ENCODE measurements around the gene EDDM3A. TPM values are rescaled to one million over a fixed set of nuclear protein-coding genes. Genes with fewer than 3 reads are reported as not detected.

EDDM3A gene
- polyA plus RNA-seq, 4 donors = 0.21 TPM; not detected in 3

DNA sequence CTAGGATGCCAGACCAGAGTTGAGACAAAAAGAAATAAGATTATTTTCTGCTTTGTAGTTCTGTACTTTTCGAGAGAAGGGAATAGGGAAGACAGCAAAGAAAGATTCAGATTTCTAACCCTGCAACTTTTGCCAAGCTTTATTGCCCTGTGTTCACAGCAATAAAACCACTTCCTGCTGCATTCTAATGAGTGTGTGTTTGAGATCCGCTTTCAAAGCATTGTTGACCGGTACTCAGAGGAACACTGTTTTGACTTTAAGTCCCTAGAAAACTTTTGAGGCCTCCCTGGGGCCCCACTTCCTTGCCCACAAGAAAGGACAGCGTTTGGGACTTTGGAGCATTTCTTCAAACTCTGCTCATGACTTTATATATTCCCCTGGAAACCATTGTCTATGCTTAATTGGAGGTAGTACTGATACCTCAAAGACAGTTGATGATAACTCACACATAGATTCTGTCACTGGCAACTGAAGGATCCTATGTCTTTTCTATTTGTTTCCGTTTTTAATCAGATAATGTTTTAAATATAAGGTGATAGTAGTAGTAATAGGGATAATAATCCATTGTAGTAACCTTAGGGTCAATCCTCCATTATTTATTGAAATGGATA lies 36.7 kb downstream of the EDDM3A start:
- peak in 1 of 4 donors; percentile 24 for DNase-seq (ENCODE audit: low read depth in 4 of 4, low spot score in 3 of 4)

DNA sequence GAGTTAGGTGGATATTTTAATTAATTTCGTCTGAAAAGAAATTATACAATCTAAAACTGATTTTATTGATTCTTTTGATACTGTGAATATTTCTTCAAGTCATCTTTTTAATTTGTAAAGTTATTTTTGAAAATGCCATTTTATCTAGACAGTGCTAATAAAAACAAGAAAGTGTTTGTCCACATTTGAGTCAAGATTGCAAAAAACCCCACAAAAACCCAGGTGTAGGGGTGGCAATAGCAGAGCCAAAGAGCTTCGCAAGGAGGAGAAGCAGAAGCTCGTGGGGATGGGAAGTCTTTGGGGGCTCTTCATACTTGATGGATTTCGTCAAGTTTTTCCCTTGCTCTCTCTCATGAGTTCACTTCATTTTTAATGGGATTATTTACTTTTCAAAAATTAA lies 41.3 kb downstream of the EDDM3A start:
- no peak for DNase-seq (ENCODE audit: low read depth in 4 of 4, low spot score in 3 of 4)

DNA sequence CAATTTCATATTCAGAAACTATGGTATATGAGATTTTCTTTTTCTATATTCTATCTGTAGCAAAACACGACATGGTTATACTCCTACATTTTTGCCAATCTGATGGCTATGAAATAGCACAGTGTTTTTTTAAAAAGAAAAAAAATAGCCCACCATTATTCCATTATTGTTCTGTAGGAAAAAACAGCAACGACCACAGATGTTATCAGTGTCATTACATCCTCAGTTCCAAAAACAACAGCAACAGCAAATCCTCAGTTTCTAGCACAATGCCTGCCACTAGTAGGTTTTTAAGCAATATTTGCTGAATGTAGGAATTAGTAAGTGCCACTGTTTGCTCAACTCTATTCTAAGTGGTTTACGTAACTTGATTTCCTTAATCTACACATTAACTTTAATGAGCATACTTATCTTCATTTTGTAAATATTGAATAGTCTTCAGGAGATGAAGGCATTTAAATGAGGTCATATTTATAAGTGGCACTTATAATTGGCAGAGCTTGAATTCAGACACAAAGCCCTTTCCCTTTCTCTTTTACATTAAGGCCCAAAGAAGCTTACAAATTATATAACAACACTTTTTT lies 43.6 kb downstream of the EDDM3A start:
- DNase-seq (ENCODE audit: low read depth in 4 of 4, low spot score in 3 of 4) = no peak

DNA sequence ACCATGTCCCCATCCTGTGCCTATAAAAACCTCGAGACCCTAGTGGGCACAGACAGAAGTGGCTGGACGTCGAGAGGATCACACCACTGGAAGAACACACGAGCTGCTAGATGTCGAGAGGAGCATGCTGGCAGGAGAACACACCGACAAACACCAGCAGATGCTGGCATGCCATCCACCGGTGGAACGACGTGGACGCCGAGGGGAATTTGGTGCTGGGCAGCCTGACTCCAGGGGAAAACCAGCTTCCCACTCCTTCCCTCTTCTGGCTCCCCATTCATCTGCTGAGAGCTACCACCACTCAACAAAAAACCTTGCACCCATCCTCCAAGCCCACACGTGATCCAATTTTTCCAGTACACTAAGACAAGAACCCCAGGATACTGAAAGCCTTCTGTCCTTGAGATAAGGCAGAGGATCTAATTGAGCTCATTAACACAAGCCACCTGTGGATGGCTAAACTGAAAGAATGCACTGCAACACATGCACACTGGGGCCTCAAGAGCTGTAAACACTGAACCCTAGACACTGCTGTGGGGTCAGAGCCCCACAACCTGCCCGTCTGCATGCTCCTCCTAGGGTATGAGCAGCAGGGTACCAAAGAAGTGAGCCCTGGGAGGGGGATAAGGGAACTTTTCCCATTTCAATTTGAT lies 44.9 kb downstream of the EDDM3A start:
- no peak for DNase-seq (ENCODE audit: low read depth in 4 of 4, low spot score in 3 of 4)

DNA sequence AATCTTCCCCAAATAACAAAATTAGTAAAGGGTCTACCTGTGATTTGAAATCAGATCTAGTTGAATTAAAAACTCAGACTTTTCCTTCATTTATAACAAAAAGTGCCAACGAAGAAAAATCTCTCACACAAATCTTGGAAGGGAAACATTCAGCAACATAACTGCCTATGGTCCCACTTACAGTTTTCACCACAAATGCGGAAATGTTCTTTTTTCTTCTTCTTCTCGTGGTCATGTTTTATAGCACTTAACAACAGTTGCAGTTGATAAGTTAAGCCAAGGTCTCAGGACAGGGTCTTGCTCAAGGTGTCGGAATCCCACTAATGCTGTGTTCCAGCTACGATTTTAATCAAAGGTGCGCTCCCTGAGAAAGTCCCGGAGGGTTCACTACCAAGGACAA lies 45.5 kb downstream of the EDDM3A start:
- DNase-seq (ENCODE audit: low read depth in 4 of 4, low spot score in 3 of 4) = no peak

DNA sequence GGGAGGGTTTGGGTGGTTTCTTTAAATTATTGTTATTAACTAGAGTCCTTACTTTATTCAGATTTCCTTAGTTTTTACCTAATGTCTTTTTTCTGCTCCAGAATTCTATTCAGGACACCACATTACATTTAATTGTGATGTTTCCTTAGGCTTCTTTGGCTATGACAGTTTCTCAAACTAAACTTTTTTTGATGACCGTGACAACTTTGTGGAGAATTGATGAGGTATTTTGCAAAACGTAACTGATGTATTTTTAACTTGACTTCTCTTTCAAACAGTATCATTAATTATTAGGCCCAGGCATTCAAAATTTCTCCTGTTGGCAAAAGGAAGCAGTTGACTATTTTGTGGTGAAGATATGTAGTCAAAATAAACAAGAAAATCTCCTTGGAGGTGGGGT lies 45.9 kb downstream of the EDDM3A start:
- DNase-seq (ENCODE audit: low read depth in 4 of 4, low spot score in 3 of 4) = no peak

DNA sequence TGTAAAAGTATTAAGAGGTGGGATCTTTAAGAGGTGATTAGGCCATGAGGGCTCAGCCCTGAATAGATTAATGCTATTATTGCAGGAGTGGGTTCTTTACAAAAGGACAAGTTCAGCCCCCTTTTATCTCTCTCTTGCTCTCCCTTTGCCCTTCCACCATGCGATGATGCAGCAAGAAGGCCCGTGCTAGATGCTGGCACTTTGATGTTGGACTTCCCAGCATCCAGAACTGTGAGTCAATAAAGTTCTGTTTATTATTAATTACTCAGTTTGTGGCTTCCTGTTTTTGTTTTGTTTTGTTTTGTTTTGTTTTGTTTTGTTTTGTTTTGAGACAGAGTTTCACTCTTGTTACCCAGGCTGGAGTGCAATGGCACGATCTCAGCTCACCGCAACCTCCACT lies 46.9 kb downstream of the EDDM3A start:
- DNase-seq (ENCODE audit: low read depth in 4 of 4, low spot score in 3 of 4) = no peak

DNA sequence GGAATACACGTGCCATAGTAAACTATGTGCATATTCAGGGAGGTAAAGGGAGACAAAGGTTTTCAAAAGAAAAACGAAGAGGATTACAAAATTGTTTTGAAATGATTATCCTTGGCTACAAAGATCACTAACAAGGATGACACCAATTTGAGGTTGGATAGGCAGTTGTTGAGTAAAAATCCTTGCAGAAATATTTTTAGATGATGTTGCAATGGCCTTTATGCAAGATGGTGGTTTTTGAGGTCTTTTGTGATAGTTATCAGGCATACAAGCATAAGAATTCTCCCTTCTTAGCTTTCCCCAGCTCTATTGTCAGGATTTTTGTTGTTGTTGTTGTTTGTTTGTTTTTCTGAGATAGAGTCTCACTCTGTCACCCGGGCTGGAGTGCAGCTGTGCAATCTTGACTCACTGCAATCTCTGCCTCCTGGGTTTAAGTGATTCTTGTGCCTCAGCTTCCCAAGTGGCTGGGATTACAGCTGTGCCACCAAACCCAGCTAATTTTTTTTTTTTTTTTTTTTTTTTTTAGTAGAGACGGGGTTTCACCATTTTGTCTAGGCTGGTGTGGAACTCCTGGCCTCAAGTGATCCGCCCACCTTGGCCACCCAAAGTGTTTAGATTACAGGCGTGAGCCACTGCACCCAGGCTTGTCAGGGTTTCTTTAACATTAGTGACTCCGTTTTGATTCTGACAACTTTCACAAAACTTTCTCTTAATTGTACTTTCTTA lies 49.1 kb downstream of the EDDM3A start:
- DNase-seq (ENCODE audit: low read depth in 4 of 4, low spot score in 3 of 4) = no peak

DNA sequence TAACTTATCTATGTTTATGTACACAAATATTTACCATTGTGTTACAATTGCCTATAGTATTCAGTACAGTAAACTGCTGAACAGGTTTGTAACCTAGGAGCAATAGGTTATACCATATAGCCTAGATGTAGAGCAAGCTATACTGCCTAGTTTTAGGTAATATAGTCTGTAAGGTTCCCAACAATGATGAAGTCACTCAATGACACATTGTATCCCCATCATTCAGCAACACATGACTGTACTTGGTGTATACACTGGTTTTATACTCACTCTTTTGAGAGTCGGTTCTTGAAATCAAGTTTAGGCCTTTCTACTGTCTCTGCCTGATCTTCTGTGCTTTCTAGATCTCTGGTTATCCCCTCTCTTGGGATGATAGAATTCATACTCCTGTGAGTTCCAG lies 51.5 kb downstream of the EDDM3A start:
- no peak for DNase-seq (ENCODE audit: low read depth in 4 of 4, low spot score in 3 of 4)

Other genes starting within 250 kb of the EDDM3A start
- under 1 TPM in 1 of 4 donors, not detected in 3; 0.29 TPM for gene RNASE10, start 240.3 kb upstream of the EDDM3A start, polyA plus RNA-seq (ENCODE audit: insufficient read length in 4 of 4)
- gene RNASE9, start 184.8 kb upstream of the EDDM3A start, polyA plus RNA-seq (ENCODE audit: insufficient read length in 4 of 4) = not detected
- gene RNASE11, start 157.9 kb upstream of the EDDM3A start, polyA plus RNA-seq (ENCODE audit: insufficient read length in 4 of 4) = not detected
- gene RNASE12, start 154.5 kb upstream of the EDDM3A start, polyA plus RNA-seq (ENCODE audit: insufficient read length in 4 of 4) = not detected
- gene OR6S1, start 104.2 kb upstream of the EDDM3A start, polyA plus RNA-seq (ENCODE audit: insufficient read length in 4 of 4) = not detected
- 10 to 100 TPM in 1 of 4 donors, 1 to 10 TPM in 3; 2.2 to 17.5 (median 3.6) TPM for gene RNASE4, start 61.3 kb upstream of the EDDM3A start, polyA plus RNA-seq (ENCODE audit: insufficient read length in 4 of 4)
- gene ANG, start 57.1 kb upstream of the EDDM3A start, polyA plus RNA-seq (ENCODE audit: insufficient read length in 4 of 4) = 1 to 10 TPM; 3.7 to 9.1 (median 4.2) TPM
- under 1 TPM in 1 of 4 donors, not detected in 3; 0.17 TPM for gene EDDM3B, start 22.5 kb downstream of the EDDM3A start, polyA plus RNA-seq (ENCODE audit: insufficient read length in 4 of 4)
- 1 to 10 TPM; 5.5 to 9.3 (median 8.2) TPM for gene RNASE6, start 35.4 kb downstream of the EDDM3A start, polyA plus RNA-seq (ENCODE audit: insufficient read length in 4 of 4)
- 100 to 1,000 TPM; 154 to 359 (median 175) TPM for gene RNASE1, start 57.0 kb downstream of the EDDM3A start, polyA plus RNA-seq (ENCODE audit: insufficient read length in 4 of 4)
- under 1 TPM; 0.34 to 0.85 (median 0.60) TPM for gene RNASE3, start 145.5 kb downstream of the EDDM3A start, polyA plus RNA-seq (ENCODE audit: insufficient read length in 4 of 4)
- 1 to 10 TPM in 2 of 4 donors, under 1 TPM in 2; 0.86 to 1.7 (median 1.1) TPM for gene RNASE2, start 209.6 kb downstream of the EDDM3A start, polyA plus RNA-seq (ENCODE audit: insufficient read length in 4 of 4)
- gene METTL17, start 244.1 kb downstream of the EDDM3A start, polyA plus RNA-seq (ENCODE audit: insufficient read length in 4 of 4) = 100 to 1,000 TPM in 1 of 4 donors, 10 to 100 TPM in 3; 63.6 to 119 (median 88.0) TPM